Measurements from ENCODE around the gene TSSK2.
A peak's percentile ranks its signal among the peaks of the same experiment; 100 is the strongest.

Gene TSSK2

GRCh38 chr22:19106886-19107729, 24.0 kb upstream of the TSSK2 start:
- no peak for DNase-seq (ENCODE audit: low spot score)

GRCh38 chr22:19107730-19108074, 23.4 kb upstream of the TSSK2 start:
- DNase-seq (ENCODE audit: low spot score) = no peak

GRCh38 chr22:19108807-19109197, 22.3 kb upstream of the TSSK2 start:
- no peak for DNase-seq (ENCODE audit: low spot score)

- no peak for DNase-seq (ENCODE audit: low spot score)
These were observed 21.7 kb upstream of the TSSK2 start for GRCh38 chr22:19109198-19110063.

- DNase-seq (ENCODE audit: low spot score) = no peak
These were observed 21.0 kb upstream of the TSSK2 start for GRCh38 chr22:19110064-19110458.

GRCh38 chr22:19110646-19111045, 20.5 kb upstream of the TSSK2 start:
- no peak for DNase-seq (ENCODE audit: low spot score)

GRCh38 chr22:19111140-19111539, 20.0 kb upstream of the TSSK2 start:
- no peak for DNase-seq (ENCODE audit: low spot score)

- DNase-seq (ENCODE audit: low spot score) = no peak
These were observed 19.5 kb upstream of the TSSK2 start for GRCh38 chr22:19111584-19111983.

- no peak for DNase-seq (ENCODE audit: low spot score)
These were observed 17.7 kb upstream of the TSSK2 start for GRCh38 chr22:19113429-19113828.

GRCh38 chr22:19114984-19115552, 16.0 kb upstream of the TSSK2 start:
- DNase-seq (ENCODE audit: low spot score) = no peak

- DNase-seq (ENCODE audit: low spot score) = no peak
These were observed 15.5 kb upstream of the TSSK2 start for GRCh38 chr22:19115628-19116027.

GRCh38 chr22:19117111-19117512, 14.0 kb upstream of the TSSK2 start:
- no peak for DNase-seq (ENCODE audit: low spot score)

- DNase-seq (ENCODE audit: low spot score) = no peak
These were observed 12.7 kb upstream of the TSSK2 start for GRCh38 chr22:19118329-19118880.

GRCh38 chr22:19119949-19120348, 11.2 kb upstream of the TSSK2 start:
- no peak for DNase-seq (ENCODE audit: low spot score)

GRCh38 chr22:19120829-19121630, 10.1 kb upstream of the TSSK2 start:
- DNase-seq (ENCODE audit: low spot score) = no peak

GRCh38 chr22:19121631-19122142, 9.4 kb upstream of the TSSK2 start:
- no peak for DNase-seq (ENCODE audit: low spot score)

GRCh38 chr22:19122143-19122751, 8.9 kb upstream of the TSSK2 start, which contains the start of gene DGCR2:
TSS of gene DGCR2 (minus strand) at chr22:19122412. CDS start at chr22:19122206, 206 bp downstream.
- DNase-seq (ENCODE audit: low spot score) = peak; percentile 100

GRCh38 chr22:19122752-19123492, 8.2 kb upstream of the TSSK2 start:
- no peak for DNase-seq (ENCODE audit: low spot score)

- no peak for DNase-seq (ENCODE audit: low spot score)
These were observed 7.2 kb upstream of the TSSK2 start for GRCh38 chr22:19123936-19124335.

GRCh38 chr22:19124377-19124776, 6.7 kb upstream of the TSSK2 start:
- no peak for DNase-seq (ENCODE audit: low spot score)
